Fibroblast of peridontal ligament (primary cell): ENCODE data around the gene PRDM16.

Experiments used
- DNase-seq: peaks from one replicate; pipeline ENCODE4 v3.0.0-alpha.2; 2010; ENCODE audit errors: extremely low read depth

Gene PRDM16

GRCh38 chr1:3429320-3429719 lies 360.3 kb downstream of the PRDM16 start:
- no peak for DNase-seq

- no peak for DNase-seq
These were observed 360.8 kb downstream of the PRDM16 start for GRCh38 chr1:3429766-3430165.

DNA sequence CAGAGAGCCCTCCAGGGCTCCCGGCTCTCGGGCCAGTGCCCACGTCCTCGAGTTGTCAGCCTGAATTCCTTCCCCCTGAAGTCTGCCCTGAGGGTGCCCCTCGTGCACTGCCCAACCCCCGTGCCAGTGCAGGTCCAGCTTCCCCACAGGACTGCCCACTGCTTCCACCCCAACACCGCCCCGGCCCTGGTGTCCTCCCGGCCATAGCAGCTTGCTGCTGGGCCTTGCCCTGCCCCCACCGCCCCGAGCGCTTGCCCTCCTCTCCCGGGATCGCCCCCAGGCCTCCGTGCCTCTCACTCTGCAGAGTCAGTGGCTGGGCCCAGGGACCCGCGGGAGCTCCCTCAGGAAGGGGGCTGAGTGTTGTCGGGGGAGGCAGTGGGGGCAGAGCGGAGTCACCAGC lies 361.4 kb downstream of the PRDM16 start:
- no peak for DNase-seq

- DNase-seq, result no peak
These were observed 361.8 kb downstream of the PRDM16 start for GRCh38 chr1:3430820-3431219.

- DNase-seq, result no peak
These were observed 362.3 kb downstream of the PRDM16 start for GRCh38 chr1:3431266-3431665.

DNA sequence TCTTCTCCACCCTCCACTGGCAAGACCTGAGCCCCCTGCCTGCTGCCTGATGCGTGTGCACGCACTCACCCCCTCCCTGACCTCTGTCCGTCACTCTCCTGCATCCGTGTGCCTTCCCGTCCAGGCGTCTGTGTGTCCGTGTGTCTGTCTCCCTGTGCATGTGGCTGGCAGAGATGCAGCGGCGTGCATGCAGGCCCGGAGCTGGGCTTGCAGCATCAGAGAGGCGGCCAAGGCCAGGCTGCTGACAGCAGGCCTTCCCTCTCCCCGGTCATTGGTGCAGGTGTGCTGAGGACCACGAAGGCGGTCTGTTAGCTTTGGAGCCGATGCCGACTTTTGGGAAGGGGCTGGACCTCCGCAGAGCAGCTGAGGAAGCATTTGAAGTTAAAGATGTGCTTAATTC lies 362.7 kb downstream of the PRDM16 start:
- no peak for DNase-seq

- no peak for DNase-seq
These were observed 363.3 kb downstream of the PRDM16 start for GRCh38 chr1:3432306-3432705.

GRCh38 chr1:3433076-3433475 lies 364.1 kb downstream of the PRDM16 start:
- DNase-seq, result no peak

GRCh38 chr1:3433596-3434320 lies 364.8 kb downstream of the PRDM16 start:
- no peak for DNase-seq

GRCh38 chr1:3434406-3435110 lies 365.6 kb downstream of the PRDM16 start:
- DNase-seq, result no peak

GRCh38 chr1:3435666-3436065 lies 366.7 kb downstream of the PRDM16 start:
- no peak for DNase-seq

DNA sequence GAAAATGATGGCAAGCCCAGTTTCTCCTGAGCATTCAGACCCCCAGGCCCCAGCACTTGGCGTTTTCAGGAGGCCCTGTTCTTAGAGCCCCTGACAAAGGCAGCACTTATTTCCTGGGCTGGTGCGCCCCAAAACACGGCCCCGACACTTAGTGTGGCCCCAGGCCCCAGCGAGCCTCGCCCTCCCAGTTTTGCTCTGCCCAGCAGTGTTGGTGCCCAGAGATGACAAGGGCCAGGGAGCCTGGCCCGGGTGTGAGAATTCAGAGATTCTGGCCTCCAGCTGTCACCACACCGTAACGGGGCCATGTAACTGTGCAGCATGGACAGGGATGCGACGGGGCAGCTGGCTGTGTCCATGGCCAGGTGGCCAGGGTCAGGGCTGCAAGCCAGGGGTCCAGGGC lies 367.4 kb downstream of the PRDM16 start:
- no peak for DNase-seq

GRCh38 chr1:3436901-3437300 lies 367.9 kb downstream of the PRDM16 start:
- DNase-seq, result no peak

- DNase-seq, result no peak
These were observed 369.7 kb downstream of the PRDM16 start for GRCh38 chr1:3438661-3439180.

- DNase-seq, result no peak
These were observed 370.6 kb downstream of the PRDM16 start for GRCh38 chr1:3439346-3440299.

DNA sequence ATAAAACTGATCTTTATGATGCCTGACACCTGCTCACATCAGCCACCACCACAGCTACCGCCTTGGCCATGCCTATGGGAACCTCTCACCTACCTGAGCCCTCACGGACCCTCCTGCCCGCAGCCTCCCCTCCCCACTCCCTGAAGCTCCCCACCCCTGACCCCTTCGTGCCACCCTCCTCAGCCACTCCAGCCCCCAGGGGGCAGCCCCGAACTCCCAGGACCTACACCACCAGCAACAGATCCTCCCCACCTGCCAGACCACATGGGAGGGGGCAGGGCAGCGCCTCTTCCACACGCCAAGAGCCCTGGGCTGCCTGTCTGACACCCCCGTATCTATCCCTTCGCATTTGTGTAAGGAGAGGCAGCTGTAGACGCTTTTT lies 371.3 kb downstream of the PRDM16 start:
- no peak for DNase-seq

GRCh38 chr1:3440711-3441409 lies 371.9 kb downstream of the PRDM16 start:
- no peak for DNase-seq

- no peak for DNase-seq
These were observed 372.4 kb downstream of the PRDM16 start for GRCh38 chr1:3441410-3441847.

DNA sequence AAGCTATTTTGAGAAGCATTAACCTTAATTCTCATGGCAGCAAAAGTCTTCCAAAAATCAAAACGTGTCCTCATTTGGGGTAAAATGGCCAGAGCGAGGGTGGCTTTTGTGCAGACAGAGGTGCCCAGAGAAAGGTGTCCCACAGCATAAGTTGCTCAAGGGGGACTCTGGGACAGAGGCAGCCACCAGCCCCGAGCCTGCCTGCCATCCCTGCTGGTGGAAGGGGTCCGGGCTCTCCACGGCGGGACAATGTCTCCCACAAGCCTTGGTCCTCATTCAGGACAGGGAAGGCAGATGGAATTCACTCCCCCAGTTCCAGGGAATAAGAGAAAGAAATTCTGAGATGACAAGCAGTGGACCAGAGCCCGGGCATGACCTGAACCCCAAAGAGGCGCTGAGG lies 372.9 kb downstream of the PRDM16 start:
- no peak for DNase-seq

- DNase-seq, result no peak
These were observed 373.3 kb downstream of the PRDM16 start for GRCh38 chr1:3442331-3442730.

DNA sequence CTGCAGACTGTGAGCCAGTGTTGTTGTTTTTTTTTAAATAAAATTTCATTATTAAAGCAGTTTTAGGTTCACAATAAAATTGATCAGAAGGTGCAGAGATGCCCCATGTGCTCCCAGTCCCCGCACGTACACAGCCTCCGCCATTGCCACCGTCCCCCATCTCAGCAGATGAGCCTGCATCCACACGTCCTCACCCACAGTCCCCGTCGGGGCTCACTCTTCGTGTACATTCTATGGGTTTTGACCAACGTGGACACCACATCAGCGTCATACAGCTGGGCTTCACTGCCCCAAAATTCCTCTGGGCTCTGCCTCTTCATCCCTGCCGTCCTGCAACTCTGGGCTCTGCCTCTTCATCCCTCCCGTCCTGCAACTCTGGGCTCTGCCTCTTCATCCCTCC lies 373.9 kb downstream of the PRDM16 start:
- DNase-seq, result no peak

DNA sequence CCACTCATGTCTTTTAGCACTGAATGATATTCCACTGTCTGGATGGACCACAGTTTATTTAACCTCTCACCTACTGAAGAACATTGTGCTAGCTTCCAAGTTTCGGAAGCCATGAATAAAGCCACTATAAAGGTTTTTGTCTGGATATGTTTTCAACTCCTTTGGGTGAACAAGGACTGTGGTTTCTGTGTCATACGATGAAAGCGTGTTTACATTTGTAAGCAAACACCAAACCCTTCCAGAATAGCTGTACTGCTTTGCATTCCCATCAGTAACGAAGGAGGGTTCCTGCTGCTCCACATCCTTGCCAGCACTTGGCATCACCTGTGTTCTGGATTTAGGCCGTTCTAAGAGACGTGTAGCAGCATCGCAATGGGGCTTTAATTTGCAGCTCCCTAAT lies 374.8 kb downstream of the PRDM16 start:
- DNase-seq, result no peak
